Panc1 (cell line): ENCODE measurements around the gene CFAP97D2. TPM values are rescaled to one million over a fixed set of nuclear protein-coding genes. Genes with fewer than 3 reads are reported as not detected.

Experiments
- ATAC-seq: fragments of 200-7000 bp; cut with Tn5 transposase; 2 replicates; pipeline ENCODE4 v1.9.1; 2020; ENCODE audit warnings: mild to moderate bottlenecking, moderate library complexity
- BruUV-seq: library from RNA; stranded (reverse); fragments of 400-500 nt; replicated peaks from 2 replicates; lab custom pipeline; 2021; lab: Mats Ljungman, UMichigan
- CTCF ChIA-PET: fragments of 300-600 bp; sonication (Branson Sonifier 250); formaldehyde crosslinking; loops from one replicate; lab custom pipeline; 2022; ENCODE audit warnings: antibody characterized with exemption; lab: Charles Lee
- POLR2A ChIA-PET: fragments of 300-600 bp; sonication (Branson Sonifier 250); formaldehyde crosslinking; loops from one replicate; lab custom pipeline; 2022; ENCODE audit warnings: antibody characterized with exemption; lab: Charles Lee
- DNase-seq: peaks from one replicate; pipeline ENCODE4 v3.0.0-alpha.2; 2010; ENCODE audit warnings: low read depth, low spot score
- H3K27ac ChIP-seq: 2 replicates; pipeline ENCODE4 v1.5.1; 2011; ENCODE audit warnings: mild to moderate bottlenecking, low read length, inconsistent platforms
- H3K27me3 ChIP-seq: fragments of 200-500 bp; sonication (Bioruptor generic); 2 replicates; pipeline ENCODE4 v1.6.0; 2014; ENCODE audit warnings: low read length, inconsistent platforms; ENCODE audit not compliant: control insufficient read depth, insufficient read depth
- H3K36me3 ChIP-seq: fragments of 200-500 bp; sonication (Bioruptor generic); 2 replicates; pipeline ENCODE4 v1.5.1; 2014; ENCODE audit warnings: inconsistent platforms, mild to moderate bottlenecking, low read length, moderate library complexity; ENCODE audit not compliant: control insufficient read depth, insufficient read depth
- H3K4me1 ChIP-seq: 2 replicates; pipeline ENCODE4 v1.5.1; 2011; ENCODE audit warnings: inconsistent platforms, mild to moderate bottlenecking, low read length, moderate library complexity; ENCODE audit not compliant: control insufficient read depth, insufficient read depth
- H3K4me3 ChIP-seq, 2 experiments: 2 replicates each; pipeline ENCODE4 v1.5.1; 2011 to 2012; ENCODE audit warnings: low read depth in 2 of 2, low read length in 2 of 2, mild to moderate bottlenecking in 2 of 2, inconsistent platforms in 1 of 2, moderate library complexity in 1 of 2
- H3K9me3 ChIP-seq: fragments of 200-500 bp; sonication (Bioruptor generic); 2 replicates; pipeline ENCODE4 v1.5.1; 2014; ENCODE audit warnings: low read depth, mild to moderate bottlenecking, inconsistent platforms, low read length, moderate library complexity; ENCODE audit not compliant: control insufficient read depth, insufficient read depth
- POLR2AphosphoS5 ChIP-seq: IDR thresholded peaks from 2 replicates; pipeline ENCODE4 v1.6.1; 2012; ENCODE audit warnings: mild to moderate bottlenecking, low read depth, low read length, moderate library complexity
- SIN3A ChIP-seq: IDR thresholded peaks from 2 replicates; pipeline ENCODE4 v1.6.1; 2012; ENCODE audit warnings: low read depth, mild to moderate bottlenecking, low read length, moderate library complexity, borderline replicate concordance; ENCODE audit not compliant: insufficient read depth
- TCF7L2 ChIP-seq: IDR thresholded peaks from 2 replicates; pipeline ENCODE4 v1.6.1; 2011; ENCODE audit warnings: mild to moderate bottlenecking, low read depth, low read length, inconsistent platforms
- in situ Hi-C: cut with HindIII; loops from 2 replicates; pipeline ENCODE4 v1.10.0; 2016; ENCODE audit warnings: low sequenced_read_pairs, low pct_unique_long_range_greater_than_20kb
- intact Hi-C: fragments of 100-400 bp; cut with micrococcal nuclease; formaldehyde crosslinking; loops from one replicate; pipeline ENCODE4 v1.10.0; 2022; ENCODE audit not compliant: unreplicated experiment
- total RNA-seq: library from RNA; stranded (reverse); gene quantifications from one replicate; pipeline ENCODE4 v1.2.1, GENCODE V29; 2021; ENCODE audit not compliant: unreplicated experiment
- TF ChIP-seq, protein P1 (sequence below), 2 experiments: IDR thresholded peaks; 2 replicates each; pipeline ENCODE4 v1.6.1; 2011 to 2012; ENCODE audit warnings: low read depth in 2 of 2, control low read depth in 1 of 2, low read length in 1 of 2, mild to moderate bottlenecking in 1 of 2, moderate library complexity in 1 of 2; ENCODE audit not compliant: insufficient read depth in 1 of 2
- TF ChIP-seq, protein P2 (sequence below): fragments of 450-650 bp; IDR thresholded peaks from 2 replicates; pipeline ENCODE4 v1.5.1; 2017; ENCODE audit warnings: mild to moderate bottlenecking

The CFAP97D2 gene
- total RNA-seq, 1 experiment from 2014 or later, result not detected

DNA sequence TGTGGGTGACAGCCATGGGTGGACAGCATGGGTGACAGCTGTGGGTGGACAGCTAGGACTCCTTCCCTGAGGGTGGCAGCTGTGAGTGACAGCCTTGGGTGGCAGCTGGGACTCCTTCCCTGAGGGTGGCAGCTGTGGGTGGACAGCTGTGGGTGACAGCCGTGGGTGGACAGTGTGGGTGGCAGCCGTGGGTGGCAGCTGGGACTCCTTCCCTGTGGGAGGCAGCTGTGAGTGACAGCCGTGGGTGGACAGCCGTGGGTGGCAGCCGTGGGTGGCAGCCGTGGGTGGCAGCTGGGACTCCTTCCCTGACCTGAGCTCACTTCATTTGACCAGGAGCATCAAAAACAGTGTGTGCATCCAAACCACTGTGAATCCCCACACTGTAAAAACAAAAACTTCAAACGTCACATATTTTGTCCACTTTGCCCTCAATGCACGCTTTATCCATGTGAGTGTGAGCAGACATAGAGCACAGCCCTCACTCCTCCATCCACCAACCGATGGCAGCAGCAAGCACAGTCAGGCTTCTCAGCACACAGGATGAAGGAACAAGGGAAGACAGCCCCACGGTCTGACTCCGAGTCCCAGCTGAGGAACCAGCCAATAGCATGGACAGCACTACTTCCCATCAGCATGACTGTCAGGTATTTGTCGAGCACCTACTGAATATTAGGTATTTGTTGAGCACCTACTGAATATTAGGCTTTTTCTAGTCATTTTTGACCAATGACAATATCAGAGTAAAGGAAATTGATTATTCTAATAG lies 1.6 kb upstream of the CFAP97D2 start:
- Histone ChIP-seq H3K9me3 (no peaks in the 10 kb centered on the region), H3K36me3 (no peaks in the 10 kb centered on the region), H3K27me3 (no peaks in the 10 kb centered on the region), H3K4me1 (no peaks in the 10 kb centered on the region), H3K4me3 (no peak overlapping the region), H3K27ac (no peak overlapping the region)
- DNase-seq (no peak), ATAC-seq (no peak)
- ChIA-PET POLR2A (interaction anchor here (0.5 kb wide), 1 partner anchor 21 kb away, joined by 4 read pairs; no protein-coding TSS in a partner anchor), CTCF (no interaction called here)
- intact Hi-C loops (no loop called here), in situ Hi-C loops (no loop called here)
- no TSS peak for BruUV-seq
- TF ChIP-seq, protein P1, sequence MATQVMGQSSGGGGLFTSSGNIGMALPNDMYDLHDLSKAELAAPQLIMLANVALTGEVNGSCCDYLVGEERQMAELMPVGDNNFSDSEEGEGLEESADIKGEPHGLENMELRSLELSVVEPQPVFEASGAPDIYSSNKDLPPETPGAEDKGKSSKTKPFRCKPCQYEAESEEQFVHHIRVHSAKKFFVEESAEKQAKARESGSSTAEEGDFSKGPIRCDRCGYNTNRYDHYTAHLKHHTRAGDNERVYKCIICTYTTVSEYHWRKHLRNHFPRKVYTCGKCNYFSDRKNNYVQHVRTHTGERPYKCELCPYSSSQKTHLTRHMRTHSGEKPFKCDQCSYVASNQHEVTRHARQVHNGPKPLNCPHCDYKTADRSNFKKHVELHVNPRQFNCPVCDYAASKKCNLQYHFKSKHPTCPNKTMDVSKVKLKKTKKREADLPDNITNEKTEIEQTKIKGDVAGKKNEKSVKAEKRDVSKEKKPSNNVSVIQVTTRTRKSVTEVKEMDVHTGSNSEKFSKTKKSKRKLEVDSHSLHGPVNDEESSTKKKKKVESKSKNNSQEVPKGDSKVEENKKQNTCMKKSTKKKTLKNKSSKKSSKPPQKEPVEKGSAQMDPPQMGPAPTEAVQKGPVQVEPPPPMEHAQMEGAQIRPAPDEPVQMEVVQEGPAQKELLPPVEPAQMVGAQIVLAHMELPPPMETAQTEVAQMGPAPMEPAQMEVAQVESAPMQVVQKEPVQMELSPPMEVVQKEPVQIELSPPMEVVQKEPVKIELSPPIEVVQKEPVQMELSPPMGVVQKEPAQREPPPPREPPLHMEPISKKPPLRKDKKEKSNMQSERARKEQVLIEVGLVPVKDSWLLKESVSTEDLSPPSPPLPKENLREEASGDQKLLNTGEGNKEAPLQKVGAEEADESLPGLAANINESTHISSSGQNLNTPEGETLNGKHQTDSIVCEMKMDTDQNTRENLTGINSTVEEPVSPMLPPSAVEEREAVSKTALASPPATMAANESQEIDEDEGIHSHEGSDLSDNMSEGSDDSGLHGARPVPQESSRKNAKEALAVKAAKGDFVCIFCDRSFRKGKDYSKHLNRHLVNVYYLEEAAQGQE (IDR thresholded peaks at IDR 0.05; ENCODE audit: insufficient read depth in 1 of 2, low read depth in 2 of 2, low read length in 1 of 2), result no peak
- TF ChIP-seq, protein P2, sequence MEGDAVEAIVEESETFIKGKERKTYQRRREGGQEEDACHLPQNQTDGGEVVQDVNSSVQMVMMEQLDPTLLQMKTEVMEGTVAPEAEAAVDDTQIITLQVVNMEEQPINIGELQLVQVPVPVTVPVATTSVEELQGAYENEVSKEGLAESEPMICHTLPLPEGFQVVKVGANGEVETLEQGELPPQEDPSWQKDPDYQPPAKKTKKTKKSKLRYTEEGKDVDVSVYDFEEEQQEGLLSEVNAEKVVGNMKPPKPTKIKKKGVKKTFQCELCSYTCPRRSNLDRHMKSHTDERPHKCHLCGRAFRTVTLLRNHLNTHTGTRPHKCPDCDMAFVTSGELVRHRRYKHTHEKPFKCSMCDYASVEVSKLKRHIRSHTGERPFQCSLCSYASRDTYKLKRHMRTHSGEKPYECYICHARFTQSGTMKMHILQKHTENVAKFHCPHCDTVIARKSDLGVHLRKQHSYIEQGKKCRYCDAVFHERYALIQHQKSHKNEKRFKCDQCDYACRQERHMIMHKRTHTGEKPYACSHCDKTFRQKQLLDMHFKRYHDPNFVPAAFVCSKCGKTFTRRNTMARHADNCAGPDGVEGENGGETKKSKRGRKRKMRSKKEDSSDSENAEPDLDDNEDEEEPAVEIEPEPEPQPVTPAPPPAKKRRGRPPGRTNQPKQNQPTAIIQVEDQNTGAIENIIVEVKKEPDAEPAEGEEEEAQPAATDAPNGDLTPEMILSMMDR, result no peak
- TF ChIP-seq TCF7L2 (no peak), POLR2AphosphoS5 (no peak), SIN3A (no peak)

- ChIA-PET CTCF (no interaction called here), POLR2A (no interaction called here)
- intact Hi-C loops, result no loop called here
- no peak overlapping the region for H3K27ac ChIP-seq
- H3K4me1 ChIP-seq, result no peaks in the 10 kb centered on the region
- DNase-seq (no peak), ATAC-seq (no peak)
- H3K27me3 ChIP-seq, result no peaks in the 10 kb centered on the region
- in situ Hi-C loops, result no loop called here
- H3K4me3 ChIP-seq, result no peak overlapping the region
- BruUV-seq, result no TSS peak
- TF ChIP-seq, protein P2, result no peak
- TF ChIP-seq SIN3A (no peak), POLR2AphosphoS5 (no peak), TCF7L2 (no peak)
- TF ChIP-seq, protein P1 (IDR thresholded peaks at IDR 0.05; ENCODE audit: insufficient read depth in 1 of 2, low read depth in 2 of 2, low read length in 1 of 2), result no peak
- no peaks in the 10 kb centered on the region for H3K9me3 ChIP-seq
- no peaks in the 10 kb centered on the region for H3K36me3 ChIP-seq
Observed at GRCh38 chr13:114185182-114185971, 6.3 kb downstream of the CFAP97D2 start.
